ENCODE measurements around the gene ARHGEF4.

DNA sequence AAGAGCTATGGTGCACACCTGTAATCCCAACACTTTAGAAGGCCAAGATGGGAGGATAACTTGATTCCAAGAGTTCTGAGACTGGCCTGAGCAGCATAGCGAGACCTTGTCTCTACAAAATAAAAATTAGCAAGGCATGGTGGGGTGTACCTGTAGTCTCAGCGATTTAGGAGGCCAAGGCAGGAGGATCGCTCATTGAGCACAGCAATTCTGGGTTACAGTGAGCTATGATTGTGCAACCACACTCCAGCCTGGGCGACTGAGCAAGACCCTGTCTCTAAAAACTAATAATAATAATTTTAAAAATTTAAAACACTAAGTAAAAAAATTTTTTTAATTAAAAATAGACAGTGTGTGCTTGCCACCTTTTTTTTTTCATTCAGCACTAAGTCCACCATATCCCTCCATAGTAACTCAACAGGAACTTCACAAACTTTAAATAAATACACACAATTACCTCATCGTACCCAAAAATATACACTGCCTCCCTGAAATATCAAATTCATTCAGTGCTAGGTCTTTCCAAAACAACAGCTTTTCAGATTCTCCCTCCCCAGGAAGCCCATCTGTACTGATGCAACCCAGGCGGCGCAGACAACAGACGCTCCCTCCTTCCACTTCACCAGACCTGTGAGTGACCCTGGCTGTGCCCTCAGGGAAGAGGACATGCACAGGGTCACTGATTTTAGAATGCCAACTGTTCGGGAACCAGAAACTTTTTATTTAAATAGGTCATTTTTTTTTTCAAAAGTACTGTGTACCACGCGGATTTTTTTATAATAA lies 227.0 kb downstream of the ARHGEF4 start:
- TF ChIP-seq POLR2AphosphoS5 (IDR thresholded peaks at IDR 0.05; ENCODE audit: borderline replicate concordance, low read depth, low read length), result no peak
- no peak for TF ChIP-seq EZH2 (IDR thresholded peaks at IDR 0.05)

Measured in SK-N-MC (cell line).